Neural crest cell (in vitro differentiated cells): ENCODE results near the gene ARHGEF6. TPM values are rescaled to one million over a fixed set of nuclear protein-coding genes. Genes with fewer than 3 reads are reported as not detected.

Source experiments
- DNase-seq: peaks from one replicate; pipeline ENCODE4 v3.0.0; 2021; ENCODE audit warnings: low read depth, mixed read lengths, low spot score
- H3K27ac Mint-ChIP-seq: one replicate; pipeline ENCODE4 v1.8.0; 2021; ENCODE audit warnings: mild to moderate bottlenecking, mixed read lengths; ENCODE audit not compliant: unreplicated experiment
- H3K27me3 Mint-ChIP-seq: 2 replicates; pipeline ENCODE4 v1.8.0; 2021; ENCODE audit warnings: low read depth, mild to moderate bottlenecking, mixed read lengths
- H3K36me3 Mint-ChIP-seq: 2 replicates; pipeline ENCODE4 v1.8.0; 2021; ENCODE audit warnings: low read depth, mild to moderate bottlenecking, mixed read lengths
- H3K4me1 Mint-ChIP-seq: 2 replicates; pipeline ENCODE4 v1.8.0; 2021; ENCODE audit warnings: mixed read lengths
- H3K4me3 Mint-ChIP-seq: one replicate; pipeline ENCODE4 v1.8.0; 2021; ENCODE audit warnings: mild to moderate bottlenecking, mixed read lengths
- H3K9me3 Mint-ChIP-seq: 2 replicates; pipeline ENCODE4 v1.8.0; 2021; ENCODE audit warnings: mixed read lengths
- CTCF ChIP-seq: fragments of 200-600 bp; sonication (generic); conservative IDR thresholded peaks from 2 replicates; pipeline ENCODE4 v1.5.0; 2021; ENCODE audit warnings: antibody characterized with exemption, mild to moderate bottlenecking
- total RNA-seq: library from RNA; stranded (reverse); gene quantifications from 2 replicates; pipeline ENCODE4 v1.2.1, GENCODE V29; 2021

ARHGEF6 gene
- total RNA-seq, 1 donor from 2014 or later: 2.7 TPM

DNA sequence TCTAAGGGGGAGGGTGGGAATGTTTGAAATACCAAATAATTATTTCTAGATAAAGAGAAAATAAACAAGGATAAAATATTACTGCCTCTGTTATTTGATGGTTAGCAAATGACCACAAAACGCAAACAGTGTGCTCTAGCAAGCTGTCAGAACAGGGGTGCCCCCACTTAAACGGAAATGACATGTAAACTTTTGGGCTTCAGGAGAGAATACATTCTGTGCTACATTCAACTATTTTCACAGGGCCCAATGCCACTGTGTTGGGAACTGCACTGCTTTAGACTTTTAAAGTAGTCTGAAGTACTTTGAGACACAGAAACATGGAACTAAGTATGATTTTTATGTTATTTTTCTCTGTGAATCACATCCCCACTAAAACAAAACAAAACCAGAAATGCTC is 118.6 kb downstream of the ARHGEF6 start:
- no peaks in the 10 kb centered on the region for H3K27me3 Mint-ChIP-seq
- H3K4me3 Mint-ChIP-seq: no peak overlapping the region
- peaks cover 6% of the 10 kb centered on the region for H3K36me3 Mint-ChIP-seq
- peaks cover 7% of the 10 kb centered on the region for H3K4me1 Mint-ChIP-seq
- no peak for DNase-seq
- H3K9me3 Mint-ChIP-seq: peaks cover 12% of the 10 kb centered on the region
- no peak overlapping the region for H3K27ac Mint-ChIP-seq
- TF ChIP-seq CTCF: no peak

- Mint-ChIP-seq H3K36me3 (peaks cover 6% of the 10 kb centered on the region), H3K27ac (no peak overlapping the region), H3K4me1 (peaks cover 15% of the 10 kb centered on the region), H3K27me3 (no peaks in the 10 kb centered on the region), H3K9me3 (peaks cover 9% of the 10 kb centered on the region), H3K4me3 (no peak overlapping the region)
- DNase-seq: no peak
- TF ChIP-seq CTCF: no peak
These were observed 119.8 kb downstream of the ARHGEF6 start for GRCh38 chrX:136660896-136661295.

- H3K27ac Mint-ChIP-seq: no peak overlapping the region
- no peak for DNase-seq
- peaks cover 15% of the 10 kb centered on the region for H3K4me1 Mint-ChIP-seq
- H3K27me3 Mint-ChIP-seq: no peaks in the 10 kb centered on the region
- no peak for TF ChIP-seq CTCF
- no peak overlapping the region for H3K4me3 Mint-ChIP-seq
- H3K9me3 Mint-ChIP-seq: peaks cover 7% of the 10 kb centered on the region
- peaks cover 2% of the 10 kb centered on the region for H3K36me3 Mint-ChIP-seq
These were observed 121.6 kb downstream of the ARHGEF6 start for GRCh38 chrX:136659174-136659573.

DNA sequence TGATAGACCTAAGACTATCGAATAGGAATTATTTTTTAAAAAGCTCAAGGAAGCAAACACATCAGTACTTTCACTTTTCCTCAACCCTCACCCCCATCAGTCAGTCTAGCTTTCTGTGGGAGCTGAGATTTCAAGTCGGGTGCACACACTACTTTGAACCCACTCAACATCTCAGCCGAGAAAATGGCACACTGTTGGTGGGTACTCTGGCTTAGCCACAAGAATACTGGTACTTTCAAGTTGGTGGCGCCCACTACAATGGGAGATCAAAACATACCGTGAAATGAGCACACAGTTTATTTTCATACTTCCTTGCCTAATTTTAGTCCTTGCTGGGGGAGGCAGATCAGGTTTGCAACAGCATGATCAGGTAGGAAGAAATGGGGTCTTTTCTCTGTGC is 122.6 kb downstream of the ARHGEF6 start:
- no peaks in the 10 kb centered on the region for H3K27me3 Mint-ChIP-seq
- H3K4me1 Mint-ChIP-seq: peaks cover 15% of the 10 kb centered on the region
- no peaks in the 10 kb centered on the region for H3K36me3 Mint-ChIP-seq
- H3K27ac Mint-ChIP-seq: no peak overlapping the region
- no peak for TF ChIP-seq CTCF
- peaks cover 5% of the 10 kb centered on the region for H3K9me3 Mint-ChIP-seq
- DNase-seq: no peak
- no peak overlapping the region for H3K4me3 Mint-ChIP-seq

- H3K27ac Mint-ChIP-seq: no peak overlapping the region
- H3K4me1 Mint-ChIP-seq: peaks cover 15% of the 10 kb centered on the region
- no peak overlapping the region for H3K4me3 Mint-ChIP-seq
- H3K36me3 Mint-ChIP-seq: no peaks in the 10 kb centered on the region
- no peak for DNase-seq
- no peaks in the 10 kb centered on the region for H3K27me3 Mint-ChIP-seq
- no peak for TF ChIP-seq CTCF
- H3K9me3 Mint-ChIP-seq: peaks cover 10% of the 10 kb centered on the region
These were observed 124.3 kb downstream of the ARHGEF6 start for GRCh38 chrX:136656361-136656964.
